Neuronal stem cell (in vitro differentiated cells): ENCODE measurements around the gene MXD4.
A peak's percentile ranks its signal among the peaks of the same experiment; 100 is the strongest.

Source experiments
- DNase-seq: peaks from one replicate; pipeline ENCODE4 v3.0.0-alpha.2; 2013; ENCODE audit warnings: low spot score
- H2AFZ ChIP-seq: one replicate; pipeline ENCODE4 v1.6.1; 2013; ENCODE audit warnings: mild to moderate bottlenecking, low read length, inconsistent platforms
- H2AK5ac ChIP-seq: 2 replicates; pipeline ENCODE4 v1.6.1; 2013; ENCODE audit warnings: low read depth, mild to moderate bottlenecking, inconsistent platforms, low read length, moderate library complexity, mixed read lengths
- H2BK120ac ChIP-seq: 2 replicates; pipeline ENCODE4 v1.6.1; 2013; ENCODE audit warnings: low read depth, mild to moderate bottlenecking, inconsistent platforms, low read length, moderate library complexity, mixed read lengths
- H2BK12ac ChIP-seq: one replicate; pipeline ENCODE4 v1.6.1; 2013; ENCODE audit warnings: low read length, inconsistent platforms
- H2BK15ac ChIP-seq: 2 replicates; pipeline ENCODE4 v1.6.1; 2013; ENCODE audit warnings: mild to moderate bottlenecking, low read length, inconsistent platforms, mixed read lengths
- H2BK5ac ChIP-seq: one replicate; pipeline ENCODE4 v1.6.1; 2013; ENCODE audit warnings: inconsistent platforms, mild to moderate bottlenecking, low read length, moderate library complexity
- H3K14ac ChIP-seq: one replicate; pipeline ENCODE4 v1.6.1; 2013; ENCODE audit warnings: low read length, inconsistent platforms
- H3K18ac ChIP-seq: 2 replicates; pipeline ENCODE4 v1.6.1; 2013; ENCODE audit warnings: low read length, inconsistent platforms
- H3K23ac ChIP-seq: 2 replicates; pipeline ENCODE4 v1.6.1; 2013; ENCODE audit warnings: low read depth, mild to moderate bottlenecking, mixed read lengths, low read length, inconsistent platforms; ENCODE audit not compliant: poor library complexity
- H3K27ac ChIP-seq: replicated peaks from 3 replicates; pipeline ENCODE4 v1.5.1; 2013; ENCODE audit warnings: low read length, inconsistent platforms
- H3K27me3 ChIP-seq, 3 experiments: 2 replicates each; pipeline ENCODE4 v1.6.1; 2013; ENCODE audit warnings: low read length in 3 of 3, mild to moderate bottlenecking in 2 of 3, inconsistent platforms in 1 of 3, low read depth in 1 of 3, mixed read lengths in 1 of 3, moderate library complexity in 1 of 3; ENCODE audit not compliant: control insufficient read depth in 3 of 3, insufficient read depth in 3 of 3
- H3K36me3 ChIP-seq, 2 donors: replicated peaks in 1 of 2; 2 replicates each; pipeline ENCODE4 v1.6.1; 2013; ENCODE audit warnings: low read length in 2 of 2; ENCODE audit not compliant: control insufficient read depth in 2 of 2, insufficient read depth in 2 of 2
- H3K4ac ChIP-seq: 2 replicates; pipeline ENCODE4 v1.6.1; 2013; ENCODE audit warnings: inconsistent platforms, mild to moderate bottlenecking, low read length, moderate library complexity
- H3K4me1 ChIP-seq, 2 donors: 1 replicate in 1 of 2; 2 replicates in 1 of 2; pipeline ENCODE4 v1.6.1; 2013; ENCODE audit warnings: low read length in 2 of 2, low read depth in 1 of 2; ENCODE audit not compliant: control insufficient read depth in 2 of 2, insufficient read depth in 1 of 2
- H3K4me2 ChIP-seq: one replicate; pipeline ENCODE4 v1.6.1; 2013; ENCODE audit warnings: mild to moderate bottlenecking, low read length, inconsistent platforms; ENCODE audit not compliant: insufficient read depth, poor library complexity, severe bottlenecking
- H3K4me3 ChIP-seq, 2 donors: 2 replicates each; pipeline ENCODE4 v1.5.1; 2013; ENCODE audit warnings: low read length in 2 of 2, mild to moderate bottlenecking in 2 of 2, inconsistent platforms in 1 of 2, moderate library complexity in 1 of 2
- H3K79me1 ChIP-seq: one replicate; pipeline ENCODE4 v1.6.1; 2013; ENCODE audit warnings: low read depth, mild to moderate bottlenecking, inconsistent platforms, low read length, moderate library complexity
- H3K9ac ChIP-seq: one replicate; pipeline ENCODE4 v1.6.1; 2013; ENCODE audit warnings: mild to moderate bottlenecking, low read depth, low read length, inconsistent platforms; ENCODE audit not compliant: poor library complexity
- H3K9me3 ChIP-seq, 2 donors: replicated peaks in 1 of 2; 2 replicates each; pipeline versions ENCODE3 to v1.6.1; 2013; ENCODE audit warnings: low read length in 2 of 2, mild to moderate bottlenecking in 2 of 2, inconsistent platforms in 1 of 2, low read depth in 1 of 2, mixed read lengths in 1 of 2, moderate library complexity in 1 of 2; ENCODE audit not compliant: control insufficient read depth in 2 of 2, insufficient read depth in 1 of 2
- H4K8ac ChIP-seq: one replicate; pipeline ENCODE4 v1.6.1; 2013; ENCODE audit warnings: low read depth, mild to moderate bottlenecking, inconsistent platforms, low read length, moderate library complexity
- H4K91ac ChIP-seq: one replicate; pipeline ENCODE4 v1.6.1; 2013; ENCODE audit warnings: low read length, low read depth, mild to moderate bottlenecking, inconsistent platforms; ENCODE audit not compliant: poor library complexity
- WGBS, 2 donors: extraction: QIAGEN DNeasy Blood & Tissue Kit; methylation state at CpG; one replicate each; pipeline ENCODE4 v1.1.7; 2013; ENCODE audit warnings: missing lambda C conversion rate in 2 of 2, mixed read lengths in 1 of 2; ENCODE audit not compliant: insufficient read length in 2 of 2, insufficient replicate concordance in 1 of 2; ENCODE audit errors: extremely low coverage in 2 of 2; 5-methylcytosine and 5-hydroxymethylcytosine counted together

MXD4 gene

GRCh38 chr4:2296631-2297601, 35.0 kb upstream of the MXD4 start:
- no CpG with 5 or more reads among the region's 37 CpGs for WGBS, 2 donors

GRCh38 chr4:2295900-2296442, 34.1 kb upstream of the MXD4 start:
- no CpG with 5 or more reads among the region's 14 CpGs for WGBS, 2 donors
- DNase-seq, result no peak

More at GRCh38 chr4:2296631-2297601, 35.0 kb upstream of the MXD4 start:
- Histone ChIP-seq H3K79me1 (no peaks in the 10 kb centered on the region), H3K4me3 (no peak overlapping the region), H2AFZ (no peak overlapping the region), H4K8ac (no peak overlapping the region), H2BK5ac (peak overlapping the region; percentile 35), H3K4me2 (no peak overlapping the region), H3K14ac (peak overlapping the region; percentile 51), H2AK5ac (peak overlapping the region; percentile 74), H3K27ac (no peak overlapping the region), H3K4me1 (no peaks in the 10 kb centered on the region), H2BK12ac (peak overlapping the region; percentile 30), H3K36me3 (no peaks in the 10 kb centered on the region), H3K4ac (no peak overlapping the region), H3K18ac (peak overlapping the region; percentile 35), H3K9me3 (no peaks in the 10 kb centered on the region), H2BK15ac (peak overlapping the region; percentile 55), H4K91ac (no peak overlapping the region), H3K23ac (peak overlapping the region; percentile 30), H3K9ac (no peak overlapping the region), H2BK120ac (no peak overlapping the region), H3K27me3 (peaks cover 0 to 43% (median 0%) of the 10 kb centered on the region in 3 experiments)
- no peak for DNase-seq

GRCh38 chr4:2295500-2295899, 33.6 kb upstream of the MXD4 start:
- Histone ChIP-seq H3K9ac (no peak overlapping the region), H3K4me1 (no peaks in the 10 kb centered on the region), H2AK5ac (peak overlapping the region; percentile 61), H3K27ac (no peak overlapping the region), H3K4ac (no peak overlapping the region), H3K9me3 (no peaks in the 10 kb centered on the region), H3K79me1 (peaks cover 3% of the 10 kb centered on the region), H4K8ac (no peak overlapping the region), H2BK5ac (peak overlapping the region; percentile 35), H3K4me3 (no peak overlapping the region), H3K27me3 (peaks cover 0 to 45% (median 0%) of the 10 kb centered on the region in 3 experiments), H4K91ac (no peak overlapping the region), H2BK15ac (peak overlapping the region; percentile 85), H2BK12ac (no peak overlapping the region), H2BK120ac (no peak overlapping the region), H3K36me3 (no peaks in the 10 kb centered on the region), H3K14ac (no peak overlapping the region), H3K18ac (peak overlapping the region; percentile 38), H3K4me2 (no peak overlapping the region), H2AFZ (no peak overlapping the region), H3K23ac (peak overlapping the region; percentile 65)
- no CpG with 5 or more reads among the region's 9 CpGs for whole genome bisulfite sequencing, 2 donors
- no peak for DNase-seq

More at GRCh38 chr4:2295900-2296442, 34.1 kb upstream of the MXD4 start:
- no peak overlapping the region for H2AFZ ChIP-seq
- H3K14ac ChIP-seq, result no peak overlapping the region
- H2BK120ac ChIP-seq, result no peak overlapping the region
- H2BK12ac ChIP-seq, result no peak overlapping the region
- no peak overlapping the region for H4K8ac ChIP-seq
- H3K18ac ChIP-seq, result peak overlapping the region; percentile 38
- no peak overlapping the region for H3K4ac ChIP-seq
- no peaks in the 10 kb centered on the region for H3K4me1 ChIP-seq
- no peak overlapping the region for H3K27ac ChIP-seq
- H2BK5ac ChIP-seq, result peak overlapping the region; percentile 35
- peaks cover 3% of the 10 kb centered on the region for H3K79me1 ChIP-seq
- no peaks in the 10 kb centered on the region for H3K36me3 ChIP-seq
- H4K91ac ChIP-seq, result no peak overlapping the region
- H3K23ac ChIP-seq, result peak overlapping the region; percentile 65
- no peak overlapping the region for H3K4me3 ChIP-seq
- H3K27me3 ChIP-seq, result peaks cover 0 to 45% (median 0%) of the 10 kb centered on the region in 3 experiments
- peak overlapping the region; percentile 85 for H2BK15ac ChIP-seq
- H2AK5ac ChIP-seq, result peak overlapping the region; percentile 74
- H3K9ac ChIP-seq, result no peak overlapping the region
- no peaks in the 10 kb centered on the region for H3K9me3 ChIP-seq
- no peak overlapping the region for H3K4me2 ChIP-seq

GRCh38 chr4:2292646-2293108, 30.8 kb upstream of the MXD4 start:
- no peak overlapping the region for H4K91ac ChIP-seq
- H4K8ac ChIP-seq, result no peak overlapping the region
- peaks cover 0 to 2% of the 10 kb centered on the region in 2 donors for H3K4me1 ChIP-seq
- H2BK12ac ChIP-seq, result no peak overlapping the region
- H3K14ac ChIP-seq, result no peak overlapping the region
- no peak overlapping the region for H2BK120ac ChIP-seq
- H3K9me3 ChIP-seq, result no peaks in the 10 kb centered on the region
- DNase-seq, result no peak
- H3K4me2 ChIP-seq, result no peak overlapping the region
- no peak overlapping the region for H2AFZ ChIP-seq
- peaks cover 0 to 32% (median 0%) of the 10 kb centered on the region in 3 experiments for H3K27me3 ChIP-seq
- H3K4ac ChIP-seq, result no peak overlapping the region
- H3K36me3 ChIP-seq, result no peaks in the 10 kb centered on the region
- no peak overlapping the region for H3K4me3 ChIP-seq
- H3K27ac ChIP-seq, result no peak overlapping the region
- H3K18ac ChIP-seq, result no peak overlapping the region
- H3K79me1 ChIP-seq, result peaks cover 4% of the 10 kb centered on the region
- H3K23ac ChIP-seq, result no peak overlapping the region
- H3K9ac ChIP-seq, result no peak overlapping the region
- H2BK5ac ChIP-seq, result no peak overlapping the region
- WGBS, 2 donors, result no CpG with 5 or more reads among the region's 6 CpGs
- no peak overlapping the region for H2BK15ac ChIP-seq
- no peak overlapping the region for H2AK5ac ChIP-seq
